Endometrium (tissue), 2 donors: ENCODE measurements around the gene ANKRD31.
"Not testable (repeated sequence)": the region's sequence is repeated elsewhere in the genome, so short reads cannot be mapped to it uniquely, and the experiment has no call there.

ENCODE experiments used
- FAIRE-seq: peaks from 2 replicates; lab custom pipeline; 2012; peaks lifted over from hg19 to GRCh38; lab: Jason Lieb, UNC
- donor health status: control.
- donor health status: control.

The ANKRD31 gene

DNA sequence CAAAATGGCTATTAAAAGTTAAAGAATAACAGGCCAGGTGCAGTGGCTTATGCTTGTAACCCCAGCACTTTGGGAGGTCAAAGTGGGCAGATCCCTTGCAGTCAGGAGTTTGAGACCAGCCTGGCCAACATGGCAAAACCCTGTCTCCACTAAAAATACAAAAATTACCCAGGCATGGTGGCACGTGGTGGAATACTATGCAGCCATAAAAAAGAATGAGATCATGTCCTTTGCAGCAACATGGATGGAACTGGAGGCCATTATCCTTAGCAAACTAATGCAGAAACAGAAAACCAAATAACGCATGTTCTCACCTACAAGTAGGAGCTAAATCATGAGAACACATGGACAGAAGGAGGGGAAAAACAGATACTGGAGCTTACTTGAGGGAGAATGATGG is 15.9 kb downstream of the ANKRD31 start:
- FAIRE-seq: not testable (repeated sequence)

DNA sequence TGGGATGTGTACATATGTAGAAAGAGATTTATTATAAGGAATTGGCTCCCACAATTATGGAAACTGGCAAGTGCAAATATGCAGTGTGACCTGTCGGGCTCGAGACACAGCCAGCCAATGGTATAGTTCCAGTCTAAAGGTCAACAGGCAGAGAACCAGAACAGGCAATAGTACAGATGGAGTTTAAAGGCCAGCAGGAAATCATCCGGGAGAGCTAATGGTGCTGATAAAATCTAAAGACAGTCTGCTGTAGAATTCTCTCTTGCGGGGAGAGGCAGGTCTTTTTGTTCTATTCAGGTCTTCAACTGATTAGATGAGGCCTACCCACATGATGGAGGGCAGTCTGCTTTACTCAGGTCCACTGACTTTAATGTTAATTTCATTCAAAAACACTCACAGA is 21.8 kb downstream of the ANKRD31 start:
- no peak for FAIRE-seq

DNA sequence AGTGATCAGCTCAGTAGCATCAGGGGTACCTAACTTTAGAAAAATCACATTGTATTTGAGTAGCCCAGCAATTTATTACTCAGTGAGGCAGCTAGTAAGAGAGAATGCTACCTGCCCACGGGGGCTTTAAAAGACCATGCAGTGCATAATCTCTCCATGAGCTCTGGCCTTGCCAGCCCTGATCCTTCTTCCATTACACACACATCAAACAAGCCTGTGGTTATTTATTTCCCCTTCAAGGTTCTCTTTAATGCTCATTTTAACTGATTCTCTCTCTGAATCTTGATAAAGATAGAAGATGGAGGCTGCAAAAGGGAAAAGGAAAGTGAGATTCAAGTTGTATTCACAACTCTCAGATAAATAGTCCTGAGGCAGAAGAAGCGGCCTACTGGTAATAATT is 22.3 kb downstream of the ANKRD31 start:
- FAIRE-seq: no peak

DNA sequence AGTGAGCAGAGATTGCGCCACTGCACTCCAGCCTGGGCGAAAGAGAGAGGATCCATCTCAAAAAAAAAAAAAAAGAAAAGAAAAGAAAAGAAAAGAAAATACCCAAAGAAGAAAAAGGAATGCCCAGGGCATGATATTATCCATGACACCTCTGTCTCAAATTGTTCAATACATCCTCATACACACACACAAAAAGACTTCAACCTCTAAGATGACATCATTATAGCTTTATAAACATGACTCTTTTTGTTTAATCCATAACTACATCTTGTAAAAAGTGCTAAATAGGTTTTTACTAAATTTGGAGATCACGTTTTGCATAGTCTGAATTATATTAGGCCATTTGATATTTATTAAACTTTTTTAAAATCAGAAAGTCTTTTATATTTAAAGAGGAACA is 33.1 kb downstream of the ANKRD31 start:
- no peak for FAIRE-seq

DNA sequence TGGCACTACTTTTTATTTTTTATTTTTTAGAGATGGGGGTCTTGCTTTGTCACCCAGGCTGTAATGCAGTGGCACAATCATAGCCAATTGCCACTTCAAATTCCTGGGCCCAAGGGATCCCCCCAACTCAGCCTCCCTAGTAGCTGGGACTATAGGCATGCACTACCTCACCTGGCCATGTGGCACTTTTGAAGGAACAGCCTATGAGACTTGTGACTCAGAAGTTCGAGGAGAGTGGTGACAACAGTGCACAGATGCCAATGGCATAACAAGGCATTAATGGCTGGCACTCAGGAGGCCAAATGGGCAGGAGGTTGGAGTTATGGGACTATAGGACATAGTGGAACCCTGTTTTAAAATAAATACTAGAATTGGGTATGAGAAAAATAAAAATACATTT is 33.7 kb downstream of the ANKRD31 start:
- FAIRE-seq: no peak

DNA sequence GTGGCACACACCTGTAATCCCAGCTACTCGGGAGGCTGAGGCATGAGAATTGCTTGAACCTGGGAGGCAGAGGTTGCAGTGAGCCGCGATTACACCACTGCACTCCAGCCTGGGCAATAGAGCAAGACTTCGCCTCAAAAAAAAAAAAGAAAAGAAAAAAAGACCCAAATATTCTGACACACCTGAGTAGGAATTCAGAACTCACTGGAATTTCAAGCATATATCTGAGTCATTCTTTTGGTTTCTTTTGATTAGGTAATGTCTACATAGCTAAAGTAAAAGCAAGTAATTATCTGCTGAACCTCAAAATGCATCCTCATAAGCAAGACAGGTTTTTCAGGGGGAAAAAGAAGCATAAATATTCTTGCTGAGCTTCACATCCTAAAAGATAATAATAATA is 35.9 kb downstream of the ANKRD31 start:
- no peak for FAIRE-seq

DNA sequence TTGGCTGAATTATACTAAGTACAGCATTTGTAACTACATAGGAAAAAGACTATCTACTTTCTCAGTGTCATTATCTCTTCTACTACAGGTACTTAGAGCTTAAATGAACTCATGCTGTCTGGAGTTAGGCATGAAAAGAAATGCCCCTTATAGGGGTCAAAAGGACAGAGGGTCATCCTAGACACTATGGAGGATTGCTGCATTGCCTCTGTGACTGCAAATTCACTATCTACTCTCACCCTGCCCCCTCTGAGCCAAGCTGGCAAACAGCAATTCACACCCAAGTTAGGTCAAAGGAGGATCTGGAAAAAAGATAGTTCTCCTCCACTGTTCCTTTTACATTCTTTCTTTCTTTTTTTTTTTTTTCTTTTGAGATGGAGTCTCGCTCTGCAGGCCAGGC is 36.7 kb downstream of the ANKRD31 start:
- no peak for FAIRE-seq

DNA sequence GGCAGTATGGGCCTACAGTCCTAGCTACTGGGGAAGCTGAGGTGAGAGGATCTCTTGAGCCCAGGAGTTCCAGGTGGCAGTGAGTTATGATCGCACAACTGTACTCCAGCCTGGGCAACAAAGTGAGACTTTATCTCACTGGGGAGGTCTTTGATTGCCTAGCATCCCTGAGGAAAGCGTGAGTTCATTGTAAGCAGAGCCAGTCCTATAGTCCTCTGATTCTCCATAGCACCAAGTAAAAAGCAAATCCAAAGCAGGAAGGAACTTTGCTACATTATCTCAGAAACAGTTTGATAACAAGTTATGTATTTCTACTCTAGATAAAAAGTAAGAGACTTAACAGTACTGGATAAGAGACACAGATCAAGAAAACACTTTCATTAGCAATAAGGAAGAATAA is 37.6 kb downstream of the ANKRD31 start:
- no peak for FAIRE-seq

DNA sequence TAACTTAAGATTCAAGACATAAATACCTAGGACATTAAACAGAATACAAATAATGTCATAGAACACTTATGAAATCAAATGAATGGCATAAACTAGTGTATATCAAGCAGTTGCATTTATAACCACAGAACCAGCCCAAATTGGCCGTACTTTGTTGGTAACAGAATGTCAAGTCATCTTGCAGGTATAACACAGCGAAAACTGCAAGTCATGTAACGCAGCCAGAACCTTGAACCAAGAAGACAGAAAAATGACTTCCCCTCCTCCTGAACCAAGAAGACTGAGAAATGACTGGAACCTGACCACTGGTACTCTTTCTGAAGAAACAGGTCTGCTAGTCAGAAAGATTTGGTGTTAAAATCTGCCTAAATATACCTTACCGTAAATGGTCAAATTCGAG is 38.9 kb downstream of the ANKRD31 start:
- FAIRE-seq: no peak

DNA sequence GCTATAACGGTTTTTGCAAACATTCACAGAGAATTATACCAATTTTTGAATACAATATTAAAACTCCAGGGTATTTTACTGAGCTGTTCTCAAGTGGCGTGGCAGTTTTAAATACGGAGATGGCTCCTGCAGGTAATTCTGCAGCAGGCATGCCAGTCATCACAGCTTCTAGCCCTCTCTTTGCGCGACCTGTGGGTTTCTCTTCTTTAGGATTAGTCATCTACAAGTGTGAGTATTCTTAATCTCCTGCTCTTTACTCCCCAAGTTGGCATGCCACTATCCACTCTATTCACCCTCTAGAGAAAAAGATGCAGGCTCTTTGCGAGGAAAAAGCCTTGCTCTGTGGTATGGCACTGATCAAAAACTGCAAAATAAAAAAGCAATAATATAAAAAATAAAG is 43.9 kb downstream of the ANKRD31 start:
- no peak for FAIRE-seq

DNA sequence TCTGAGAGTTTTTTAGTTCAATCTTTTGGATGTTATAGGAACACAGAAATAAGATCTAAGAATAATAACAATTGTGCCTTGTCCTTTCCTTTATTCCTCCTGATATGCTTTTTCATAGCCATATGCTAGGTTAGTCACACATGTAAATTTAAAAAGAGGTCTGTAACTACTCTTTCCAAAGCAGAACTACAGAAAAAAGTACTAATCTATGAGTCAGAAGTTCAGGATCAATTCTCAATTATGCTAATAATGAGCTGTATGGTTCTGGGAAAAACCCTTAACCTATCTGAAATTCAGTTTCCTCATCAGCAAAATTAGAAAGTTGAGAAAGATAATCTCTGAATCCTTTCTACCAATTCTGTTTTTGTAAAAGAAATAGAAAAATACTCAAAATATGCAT is 44.4 kb downstream of the ANKRD31 start:
- no peak for FAIRE-seq

DNA sequence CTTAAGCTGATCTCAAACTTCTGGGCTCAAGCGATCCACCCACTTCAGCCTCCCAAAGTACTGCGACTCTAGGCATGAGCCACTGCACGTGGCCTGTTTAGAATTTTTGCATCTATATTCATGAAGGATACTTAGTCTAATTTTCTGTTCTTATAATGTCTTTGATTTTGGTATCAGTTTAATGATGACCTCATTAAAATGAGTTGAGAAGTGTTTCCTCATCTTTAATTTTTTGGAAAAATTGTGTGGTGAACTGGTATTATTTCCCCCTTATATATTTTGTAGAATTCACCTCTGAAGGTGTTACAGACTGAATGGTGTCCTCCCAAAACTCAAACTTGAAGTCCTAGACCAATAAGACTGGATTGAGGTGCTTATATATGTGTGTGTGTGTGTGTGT is 46.5 kb downstream of the ANKRD31 start:
- no peak for FAIRE-seq

DNA sequence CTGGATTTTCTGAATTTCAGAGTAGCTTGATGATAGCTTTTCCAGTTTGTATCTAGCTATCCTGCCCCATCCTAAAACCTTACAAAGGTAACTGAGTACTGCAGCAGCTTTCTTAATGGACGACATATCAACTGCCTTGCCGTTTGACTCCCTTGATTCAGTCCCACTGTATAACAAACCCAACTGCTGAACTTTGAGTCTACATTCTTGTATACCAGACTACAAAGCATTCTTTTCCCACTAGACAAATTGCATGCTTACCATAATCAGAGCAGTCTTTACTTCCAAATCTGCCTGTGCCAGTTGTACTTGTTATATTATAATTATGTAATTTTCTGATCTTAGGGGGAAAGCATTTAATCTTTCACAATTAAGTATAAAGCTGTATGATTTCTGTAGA is 47.3 kb downstream of the ANKRD31 start:
- FAIRE-seq: no peak

DNA sequence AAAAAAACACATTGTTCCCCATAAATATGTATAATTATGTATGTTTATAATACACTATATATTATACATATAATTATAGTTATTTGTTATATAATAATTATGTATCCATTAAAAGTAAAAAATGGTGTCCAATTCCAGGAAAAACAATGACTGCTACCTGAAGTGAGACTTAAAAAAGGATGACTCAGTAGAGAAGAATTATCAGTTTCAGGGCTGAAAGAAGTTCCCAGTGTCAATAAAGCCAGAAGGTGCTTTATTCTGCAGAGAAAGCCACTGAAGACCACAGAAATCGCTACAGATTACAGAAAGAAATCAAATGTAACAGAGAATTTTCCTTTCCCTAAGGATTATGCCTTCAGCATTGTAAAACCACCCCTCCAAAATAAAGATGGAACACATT is 50.9 kb downstream of the ANKRD31 start:
- no peak for FAIRE-seq

DNA sequence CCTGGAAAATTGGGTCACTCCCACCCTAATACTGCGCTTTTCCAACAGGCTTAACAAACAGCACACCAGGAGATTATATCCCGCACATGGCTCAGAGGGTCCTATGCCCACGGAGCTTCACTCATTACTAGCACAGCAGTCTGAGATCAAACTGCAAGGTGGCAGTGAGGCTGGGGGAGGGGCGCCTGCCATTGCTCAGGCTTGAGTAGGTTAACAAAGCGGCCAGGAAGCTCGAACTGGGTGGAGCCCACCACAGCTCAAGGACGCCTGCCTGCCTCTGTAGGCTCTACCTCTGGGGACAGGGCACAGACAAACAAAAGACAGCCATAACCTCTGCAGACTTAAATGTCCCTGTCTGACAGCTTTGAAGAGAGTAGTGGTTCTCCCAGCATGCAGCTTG is 60.7 kb downstream of the ANKRD31 start:
- FAIRE-seq: not testable (repeated sequence)

DNA sequence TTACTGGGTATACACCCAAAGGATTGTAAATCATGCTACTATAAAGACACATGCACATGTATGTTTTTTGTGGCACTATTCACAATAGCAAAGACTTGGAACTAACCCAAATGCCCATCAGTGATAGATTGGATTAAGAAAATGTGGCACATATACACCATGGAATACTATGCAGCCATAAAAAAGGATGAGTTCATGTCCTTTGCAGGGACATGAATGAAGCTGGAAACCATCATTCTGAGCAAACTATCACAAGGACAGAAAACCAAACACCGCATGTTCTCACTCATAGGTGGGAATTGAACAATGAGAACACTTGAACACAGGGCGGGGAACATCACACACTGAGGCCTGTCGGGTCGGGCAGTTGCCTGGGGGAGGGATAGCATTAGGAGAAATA is 61.8 kb downstream of the ANKRD31 start:
- FAIRE-seq: not testable (repeated sequence)

DNA sequence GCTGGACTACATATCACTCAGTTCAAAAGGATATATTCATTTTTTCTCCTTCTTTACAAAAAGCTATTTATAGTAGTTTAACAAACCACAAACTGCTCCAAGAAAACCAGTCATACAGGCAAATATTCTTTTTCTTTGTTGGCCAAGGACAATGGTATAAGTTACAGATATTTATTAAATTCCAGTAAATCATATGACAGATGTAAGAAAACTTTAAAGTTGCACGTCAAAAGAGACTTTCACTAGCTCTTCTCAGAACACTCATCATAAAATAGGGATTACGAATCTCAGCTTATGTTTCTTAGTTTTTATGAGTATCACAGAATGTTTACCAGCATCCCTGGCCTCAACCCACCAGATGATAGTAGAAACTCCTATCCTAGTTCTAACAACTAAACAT is 67.2 kb downstream of the ANKRD31 start:
- no peak for FAIRE-seq

DNA sequence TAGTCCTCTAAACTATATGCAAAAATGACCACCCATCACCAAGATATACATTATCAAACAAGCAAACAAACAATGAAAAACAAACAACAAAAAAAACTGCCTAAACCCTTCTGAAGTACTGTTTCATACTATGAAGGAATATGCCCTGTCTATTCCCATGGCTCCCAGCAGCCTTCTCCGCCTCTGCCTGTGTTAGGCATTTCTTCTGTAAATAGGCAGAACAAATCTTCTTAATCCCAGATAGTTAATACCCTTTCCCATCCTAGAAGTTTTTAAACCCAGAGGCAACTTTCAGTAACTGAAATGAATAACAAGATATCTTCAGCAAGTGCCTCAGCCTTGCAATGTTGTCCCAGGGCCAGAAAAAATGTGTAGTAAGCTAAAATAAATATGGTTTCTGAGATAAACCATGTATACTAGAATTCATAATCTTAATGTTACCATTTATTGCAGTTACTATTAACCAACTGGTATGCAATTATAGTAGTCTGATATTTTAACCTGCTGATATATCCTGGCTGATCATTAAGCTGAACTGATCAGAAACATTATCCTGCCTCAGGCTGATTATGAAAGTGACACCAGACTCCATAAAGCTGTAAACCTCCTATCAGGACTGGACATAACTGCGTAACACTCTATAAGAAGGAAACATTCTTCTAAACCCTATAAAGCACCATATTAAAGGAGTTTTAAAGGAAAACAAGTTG is 68.5 kb downstream of the ANKRD31 start:
- no peak for FAIRE-seq

DNA sequence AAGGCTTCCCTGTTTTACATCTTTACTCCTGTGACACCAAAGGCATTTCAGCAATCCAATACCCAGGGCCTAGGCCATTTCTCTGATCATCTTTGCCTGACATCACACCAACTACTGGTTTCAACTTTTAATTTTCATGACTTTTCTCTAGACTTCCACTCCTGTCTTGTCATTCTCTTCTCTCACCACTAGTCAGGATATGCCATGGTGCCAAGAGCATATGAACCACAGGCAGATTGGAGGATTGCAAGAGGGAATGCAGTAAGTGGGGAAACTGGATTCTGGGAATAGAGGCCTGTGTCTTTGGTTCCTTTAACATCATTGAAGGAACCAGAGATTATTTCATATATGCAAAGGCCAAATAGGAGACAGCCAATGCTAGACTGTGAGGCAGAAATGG is 69.3 kb downstream of the ANKRD31 start:
- FAIRE-seq: no peak

DNA sequence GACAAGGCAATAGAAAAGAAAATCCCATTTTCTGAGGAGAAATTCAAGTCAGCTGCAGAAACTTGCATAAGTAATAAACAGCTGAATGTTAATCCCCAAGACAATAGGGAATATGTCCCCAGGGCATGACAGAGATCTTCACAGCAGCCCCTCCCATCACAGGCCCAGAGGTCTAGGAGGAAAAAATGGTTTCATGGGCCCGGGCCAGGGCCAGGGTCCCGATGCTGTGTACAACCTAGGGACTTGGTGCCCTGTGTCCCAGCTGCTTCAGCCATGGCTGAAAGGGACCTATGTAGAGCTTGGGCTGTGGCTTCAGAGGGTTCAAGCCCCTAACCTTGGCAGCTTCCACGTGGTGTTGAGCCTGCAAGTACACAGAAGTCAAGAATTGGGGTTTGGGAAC is 75.2 kb downstream of the ANKRD31 start:
- FAIRE-seq: not testable (repeated sequence)

DNA sequence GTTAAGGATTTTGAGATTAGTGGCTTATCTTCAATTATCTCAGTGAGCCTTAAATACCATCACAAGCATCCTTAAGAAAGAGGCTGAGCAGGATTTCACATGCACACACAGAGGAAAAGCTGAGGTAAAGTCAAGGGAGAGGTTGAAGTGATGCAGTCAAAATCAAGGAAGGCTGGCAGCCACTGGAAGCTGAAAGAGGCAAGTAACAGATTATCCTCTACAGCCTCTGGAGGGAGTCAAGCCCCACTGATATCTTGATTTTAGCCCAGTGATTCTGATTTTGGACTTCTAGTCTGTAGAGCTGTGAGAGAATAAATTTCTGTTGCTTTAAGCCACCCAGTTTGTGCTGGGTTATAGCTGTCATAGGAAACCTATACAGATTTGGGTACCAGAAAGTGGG is 80.1 kb downstream of the ANKRD31 start:
- no peak for FAIRE-seq

DNA sequence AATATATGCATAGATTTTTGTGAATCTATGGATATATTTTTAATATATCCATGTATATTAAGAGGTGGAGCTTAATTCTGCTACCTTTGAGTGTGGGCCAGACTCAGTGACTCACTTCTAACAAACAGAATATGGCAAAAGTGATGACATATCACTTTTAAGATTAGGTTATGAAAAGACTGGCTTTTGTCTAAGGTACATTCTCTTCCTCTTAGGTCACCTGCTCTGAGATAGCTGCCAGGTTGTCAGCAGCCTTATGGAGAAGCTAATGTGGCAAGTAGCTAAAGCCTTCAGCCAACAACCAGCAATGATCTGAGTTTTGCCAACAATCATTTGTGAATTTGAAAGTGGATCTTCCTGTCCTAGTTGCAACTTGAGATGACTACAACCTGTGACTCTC is 83.8 kb downstream of the ANKRD31 start:
- no peak for FAIRE-seq

DNA sequence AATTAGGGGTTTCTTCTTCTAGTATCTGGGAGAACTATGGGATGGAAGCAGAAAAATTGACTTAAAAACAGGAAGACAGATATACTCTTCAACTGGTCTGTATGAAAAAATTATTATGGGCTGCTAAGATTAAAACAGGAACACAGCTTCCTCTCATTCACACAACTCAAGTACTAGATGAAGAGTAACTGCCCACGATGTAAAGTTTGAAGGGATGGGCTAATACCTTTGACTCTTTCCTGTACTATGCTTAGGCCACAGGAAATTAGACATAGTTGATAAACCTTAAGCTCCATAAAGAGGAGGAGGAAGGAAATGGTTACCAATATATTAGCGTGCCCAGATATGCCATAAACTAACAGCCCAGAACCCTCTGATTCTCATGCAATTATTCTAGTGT is 88.6 kb downstream of the ANKRD31 start:
- FAIRE-seq: no peak

DNA sequence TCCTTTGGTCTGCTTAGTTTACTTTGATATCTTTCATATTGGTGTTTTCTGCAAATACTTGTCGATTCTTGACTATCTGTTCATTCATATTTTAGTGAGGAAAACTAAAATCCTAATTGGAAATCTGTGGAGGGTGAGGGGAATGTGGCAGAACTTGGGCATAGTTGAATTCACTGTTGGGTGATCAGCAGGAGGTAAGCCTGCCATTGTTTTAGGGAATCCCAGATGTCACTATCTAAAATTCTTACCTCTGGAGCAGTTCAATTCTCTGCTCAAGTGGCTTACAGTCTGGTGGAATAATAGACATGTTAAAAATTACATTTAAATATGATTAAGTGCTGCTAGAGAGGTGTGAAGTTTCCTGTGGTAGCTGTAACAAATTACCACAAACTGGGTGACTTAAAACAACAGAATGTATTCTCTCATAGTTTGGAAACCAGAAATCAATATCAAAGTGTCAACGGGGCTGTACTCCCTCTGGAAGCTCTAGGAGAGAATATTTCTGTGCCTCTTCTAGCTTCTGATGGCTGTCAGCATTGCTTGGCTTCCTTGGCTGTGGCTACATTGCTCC is 94.0 kb downstream of the ANKRD31 start:
- FAIRE-seq: no peak
